Uterus (tissue), 4 donors: ENCODE data around the gene HS3ST4. TPM values are rescaled to one million over a fixed set of nuclear protein-coding genes. Genes with fewer than 3 reads are reported as not detected.

Source experiments
- DNase-seq, 2 donors: peaks; one replicate each; pipeline ENCODE4 v3.0.0-alpha.2; 2019 to 2020
- H3K27ac ChIP-seq, 2 donors: fragments of 200-600 bp; sonication (generic); 1 replicate in 1 of 2; 2 replicates in 1 of 2; pipeline ENCODE4 v1.5.1; 2016 to 2018
- H3K27me3 ChIP-seq, 2 donors: fragments of 200-600 bp; sonication (generic); one replicate each; pipeline ENCODE4 v1.5.1; 2018 to 2019; ENCODE audit warnings: control low read depth in 1 of 2
- H3K36me3 ChIP-seq, 2 donors: fragments of 200-600 bp; sonication (generic); one replicate each; pipeline ENCODE4 v1.5.1; 2019; ENCODE audit warnings: control low read depth in 1 of 2
- H3K4me1 ChIP-seq, 2 donors: fragments of 200-600 bp; sonication (generic); one replicate each; pipeline ENCODE4 v1.5.1; 2018 to 2019; ENCODE audit warnings: control low read depth in 1 of 2
- H3K4me3 ChIP-seq, 2 donors: fragments of 200-600 bp; sonication (generic); 1 replicate in 1 of 2; 2 replicates in 1 of 2; pipeline ENCODE4 v1.5.1; 2018 to 2019; ENCODE audit warnings: mild to moderate bottlenecking in 1 of 2
- H3K9me3 ChIP-seq, 2 donors: fragments of 200-600 bp; sonication (generic); one replicate each; pipeline ENCODE4 v1.5.1; 2019; ENCODE audit warnings: control low read depth in 1 of 2
- POLR2A ChIP-seq, 2 donors: fragments of 450-650 bp; IDR thresholded peaks; one replicate each; pipeline ENCODE4 v1.6.1; 2016; ENCODE audit warnings: antibody characterized with exemption in 2 of 2, mild to moderate bottlenecking in 1 of 2, moderate library complexity in 1 of 2
- intact Hi-C: fragments of 100-400 bp; cut with DNase I; formaldehyde crosslinking; loops from one replicate; pipeline ENCODE4 v1.15.1; 2023; ENCODE audit warnings: low total_unique reads
- total RNA-seq, 4 donors: library from RNA; depleted of rRNA in 3 of 4; stranded (reverse); fragments of >200 nt in 3 of 4; gene quantifications; one replicate each; pipeline versions ENCODE4 v1.1.0 to v1.2.4, GENCODE V29; 2014 to 2023
- TF ChIP-seq, protein P1 (sequence below), 4 experiments: fragments of 200-600 bp in 2 of 4; fragments of 450-650 bp in 2 of 4; sonication (generic) in 2 of 4; IDR thresholded peaks; one replicate each; pipeline ENCODE4 v1.5.1; 2016 to 2019; ENCODE audit warnings: antibody characterized with exemption in 4 of 4, mild to moderate bottlenecking in 2 of 4, moderate library complexity in 1 of 4
- donor health status: DM: yes; HTN: yes; CAD: no.

The HS3ST4 gene
- total RNA-seq, 4 donors from 2014 or later: 0.14 TPM; not detected in 3

DNA sequence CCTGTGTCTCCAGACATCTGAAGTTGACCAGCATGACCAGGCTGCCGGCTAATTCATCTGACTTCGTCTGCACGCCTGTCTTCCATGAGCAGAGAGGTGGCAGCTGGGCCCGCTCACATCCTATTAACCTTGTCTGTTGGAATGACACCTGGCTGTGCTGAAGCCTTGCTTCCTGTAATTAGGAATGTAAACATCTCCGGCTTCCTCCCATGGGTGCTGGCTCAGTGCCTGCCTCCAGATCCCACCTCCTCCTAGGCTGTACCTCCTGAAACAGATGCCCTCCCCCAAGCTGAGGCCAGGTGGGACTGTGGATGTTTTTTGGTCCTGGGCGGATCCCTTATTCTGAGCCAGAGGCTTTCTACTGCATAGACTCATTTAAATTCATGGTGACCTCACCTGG lies 296.3 kb downstream of the HS3ST4 start:
- no peaks in the 10 kb centered on the region for H3K4me1 ChIP-seq
- H3K27me3 ChIP-seq: no peaks in the 10 kb centered on the region
- intact Hi-C loops: no loop called here
- H3K27ac ChIP-seq: no peak overlapping the region
- no peak overlapping the region for H3K4me3 ChIP-seq
- H3K36me3 ChIP-seq: no peaks in the 10 kb centered on the region
- no peaks in the 10 kb centered on the region for H3K9me3 ChIP-seq
- TF ChIP-seq, protein P1, sequence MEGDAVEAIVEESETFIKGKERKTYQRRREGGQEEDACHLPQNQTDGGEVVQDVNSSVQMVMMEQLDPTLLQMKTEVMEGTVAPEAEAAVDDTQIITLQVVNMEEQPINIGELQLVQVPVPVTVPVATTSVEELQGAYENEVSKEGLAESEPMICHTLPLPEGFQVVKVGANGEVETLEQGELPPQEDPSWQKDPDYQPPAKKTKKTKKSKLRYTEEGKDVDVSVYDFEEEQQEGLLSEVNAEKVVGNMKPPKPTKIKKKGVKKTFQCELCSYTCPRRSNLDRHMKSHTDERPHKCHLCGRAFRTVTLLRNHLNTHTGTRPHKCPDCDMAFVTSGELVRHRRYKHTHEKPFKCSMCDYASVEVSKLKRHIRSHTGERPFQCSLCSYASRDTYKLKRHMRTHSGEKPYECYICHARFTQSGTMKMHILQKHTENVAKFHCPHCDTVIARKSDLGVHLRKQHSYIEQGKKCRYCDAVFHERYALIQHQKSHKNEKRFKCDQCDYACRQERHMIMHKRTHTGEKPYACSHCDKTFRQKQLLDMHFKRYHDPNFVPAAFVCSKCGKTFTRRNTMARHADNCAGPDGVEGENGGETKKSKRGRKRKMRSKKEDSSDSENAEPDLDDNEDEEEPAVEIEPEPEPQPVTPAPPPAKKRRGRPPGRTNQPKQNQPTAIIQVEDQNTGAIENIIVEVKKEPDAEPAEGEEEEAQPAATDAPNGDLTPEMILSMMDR (IDR thresholded peaks at IDR 0.05): no peak
- TF ChIP-seq POLR2A (IDR thresholded peaks at IDR 0.05): no peak
- no peak for DNase-seq

DNA sequence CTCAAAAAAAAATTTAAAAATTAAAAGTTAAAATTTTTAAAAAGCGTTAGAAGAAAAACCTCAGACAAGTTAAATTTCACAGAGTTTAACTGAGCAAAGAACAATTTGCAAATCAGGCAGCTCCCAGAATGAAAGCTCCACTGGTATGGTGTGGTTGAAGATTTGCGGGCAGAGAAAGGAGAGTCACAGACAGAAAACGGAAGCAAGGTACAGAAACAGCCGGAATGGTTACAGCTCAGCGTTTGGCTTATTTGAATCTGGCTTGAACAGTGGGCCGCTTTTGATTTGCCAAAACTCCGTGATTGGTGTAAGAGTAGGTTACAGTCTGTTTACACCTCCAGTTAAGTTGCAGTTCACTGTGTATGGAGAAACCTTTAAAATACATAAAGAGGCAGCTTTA lies 297.1 kb downstream of the HS3ST4 start:
- no peaks in the 10 kb centered on the region for H3K4me1 ChIP-seq
- no peak for TF ChIP-seq POLR2A (IDR thresholded peaks at IDR 0.05)
- TF ChIP-seq, protein P1 (IDR thresholded peaks at IDR 0.05): no peak
- no peaks in the 10 kb centered on the region for H3K36me3 ChIP-seq
- no peaks in the 10 kb centered on the region for H3K9me3 ChIP-seq
- intact Hi-C loops: no loop called here
- H3K4me3 ChIP-seq: no peak overlapping the region
- no peaks in the 10 kb centered on the region for H3K27me3 ChIP-seq
- DNase-seq: no peak
- no peak overlapping the region for H3K27ac ChIP-seq

DNA sequence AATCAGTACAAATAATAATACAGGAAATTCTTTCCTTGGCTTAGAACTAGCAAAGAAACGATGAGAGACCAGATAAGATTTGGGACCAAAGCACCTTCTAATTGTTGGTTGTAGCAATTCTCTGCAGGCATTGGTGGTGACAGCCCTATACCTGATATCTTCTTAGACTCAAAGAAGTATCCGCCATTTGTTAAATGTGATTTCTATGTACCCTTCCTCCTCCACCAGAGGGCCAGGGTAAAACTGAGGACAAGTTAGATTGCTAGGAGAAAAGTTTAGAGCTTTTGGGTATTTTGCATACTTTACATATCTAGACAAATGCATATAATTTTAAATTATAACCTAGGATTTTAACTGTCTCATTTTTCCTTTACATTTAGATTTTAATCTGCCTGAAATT lies 304.3 kb downstream of the HS3ST4 start:
- Histone ChIP-seq H3K4me1 (no peaks in the 10 kb centered on the region), H3K9me3 (no peaks in the 10 kb centered on the region), H3K27me3 (no peaks in the 10 kb centered on the region), H3K27ac (no peak overlapping the region), H3K4me3 (no peak overlapping the region), H3K36me3 (no peaks in the 10 kb centered on the region)
- DNase-seq: no peak
- intact Hi-C loops: no loop called here
- TF ChIP-seq, protein P1 (IDR thresholded peaks at IDR 0.05): no peak
- TF ChIP-seq POLR2A (IDR thresholded peaks at IDR 0.05): no peak

DNA sequence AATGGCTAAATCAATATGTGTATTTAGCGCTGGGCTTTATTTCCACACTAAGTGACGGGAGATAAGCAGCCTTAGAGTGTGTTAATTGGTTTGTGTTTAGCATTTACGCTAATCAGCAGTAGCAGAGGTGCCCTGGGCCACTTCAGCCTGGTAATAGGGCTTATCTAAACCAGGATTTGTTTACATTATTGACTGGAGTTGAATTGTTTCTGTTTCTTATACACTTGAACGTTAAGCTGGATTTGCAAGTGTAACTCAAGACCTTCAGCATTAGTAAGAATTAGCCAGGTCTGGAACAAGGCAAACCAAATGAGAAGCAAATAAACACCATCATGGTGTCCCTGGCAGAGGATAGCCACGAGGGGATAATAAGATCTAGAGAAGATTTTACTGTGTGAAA lies 313.6 kb downstream of the HS3ST4 start:
- TF ChIP-seq, protein P1 (IDR thresholded peaks at IDR 0.05): no peak
- no peak for TF ChIP-seq POLR2A (IDR thresholded peaks at IDR 0.05)
- no peaks in the 10 kb centered on the region for H3K27me3 ChIP-seq
- no peak for DNase-seq

DNA sequence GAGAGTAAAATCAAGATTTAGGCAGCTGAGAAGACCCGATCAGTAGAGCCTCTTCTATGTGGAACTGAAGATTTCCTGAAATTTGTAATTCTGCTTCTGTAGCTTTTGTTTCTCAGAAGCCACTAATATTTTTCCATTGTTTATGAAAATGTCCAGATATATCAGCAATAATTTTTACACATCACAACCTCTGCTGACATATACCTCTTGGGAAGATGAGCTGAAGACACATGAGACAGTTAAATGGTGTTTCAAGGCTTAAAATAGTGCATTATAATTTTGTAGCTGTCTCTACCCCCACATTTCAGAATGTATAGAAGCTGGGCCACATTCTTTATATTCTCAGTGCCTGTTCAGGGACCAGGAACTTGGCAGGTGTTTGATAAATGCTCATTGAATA lies 320.6 kb downstream of the HS3ST4 start:
- no peaks in the 10 kb centered on the region for H3K9me3 ChIP-seq

More for the DNA sequence above, 313.6 kb downstream of the HS3ST4 start:
- Histone ChIP-seq H3K4me1 (no peaks in the 10 kb centered on the region), H3K27ac (no peak overlapping the region), H3K4me3 (no peak overlapping the region), H3K36me3 (no peaks in the 10 kb centered on the region), H3K9me3 (peaks cover 0 to 6% of the 10 kb centered on the region in 2 donors)
- intact Hi-C loops: no loop called here

GRCh38 chr16:26015776-26016175 lies 324.0 kb downstream of the HS3ST4 start:
- TF ChIP-seq, protein P1 (IDR thresholded peaks at IDR 0.05): no peak
- no peak for TF ChIP-seq POLR2A (IDR thresholded peaks at IDR 0.05)
- no peak overlapping the region for H3K27ac ChIP-seq
- H3K4me1 ChIP-seq: no peaks in the 10 kb centered on the region
- no peaks in the 10 kb centered on the region for H3K27me3 ChIP-seq
- no peaks in the 10 kb centered on the region for H3K36me3 ChIP-seq
- DNase-seq: no peak
- intact Hi-C loops: no loop called here
- no peaks in the 10 kb centered on the region for H3K9me3 ChIP-seq
- no peak overlapping the region for H3K4me3 ChIP-seq

More for the DNA sequence above, 320.6 kb downstream of the HS3ST4 start:
- Histone ChIP-seq H3K4me1 (no peaks in the 10 kb centered on the region), H3K4me3 (no peak overlapping the region), H3K27me3 (no peaks in the 10 kb centered on the region), H3K36me3 (no peaks in the 10 kb centered on the region), H3K27ac (no peak overlapping the region)
- intact Hi-C loops: no loop called here
- no peak for DNase-seq
- TF ChIP-seq POLR2A (IDR thresholded peaks at IDR 0.05): no peak
